Pons (tissue), 1 donor: ENCODE measurements around the gene AR.
"Not testable (repeated sequence)": the region's sequence is repeated elsewhere in the genome, so short reads cannot be mapped to it uniquely, and the experiment has no call there.

Experiments
- DNase-seq: peaks from one replicate; pipeline ENCODE4 v3.0.0-alpha.2; 2016; ENCODE audit warnings: low spot score

Gene AR

GRCh38 chrX:67568769-67569168, 24.9 kb downstream of the AR start:
- no peak for DNase-seq

DNA sequence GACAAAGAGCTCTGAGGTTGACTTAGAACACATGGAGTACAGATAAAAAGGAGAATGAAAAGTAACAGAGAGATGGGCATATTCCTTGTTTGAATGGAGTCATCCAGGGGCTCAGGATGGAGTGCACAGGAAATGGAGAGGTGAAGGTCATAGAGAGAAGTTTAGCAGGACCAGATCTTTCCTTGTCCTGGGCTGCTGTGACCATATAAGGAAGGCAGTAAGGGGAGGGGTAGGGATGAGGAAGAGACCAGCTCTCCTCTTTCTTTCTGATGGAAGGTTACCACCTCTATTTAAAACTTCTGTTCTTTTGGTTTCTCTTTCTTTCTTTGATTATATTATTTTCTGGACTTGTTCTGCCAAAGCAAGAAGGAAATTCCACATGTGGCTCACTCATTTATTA, 27.0 kb downstream of the AR start:
- no peak for DNase-seq

GRCh38 chrX:67574696-67575095, 30.9 kb downstream of the AR start:
- DNase-seq: no peak

- DNase-seq: no peak
Measured at GRCh38 chrX:67582436-67582835, 38.6 kb downstream of the AR start.

DNA sequence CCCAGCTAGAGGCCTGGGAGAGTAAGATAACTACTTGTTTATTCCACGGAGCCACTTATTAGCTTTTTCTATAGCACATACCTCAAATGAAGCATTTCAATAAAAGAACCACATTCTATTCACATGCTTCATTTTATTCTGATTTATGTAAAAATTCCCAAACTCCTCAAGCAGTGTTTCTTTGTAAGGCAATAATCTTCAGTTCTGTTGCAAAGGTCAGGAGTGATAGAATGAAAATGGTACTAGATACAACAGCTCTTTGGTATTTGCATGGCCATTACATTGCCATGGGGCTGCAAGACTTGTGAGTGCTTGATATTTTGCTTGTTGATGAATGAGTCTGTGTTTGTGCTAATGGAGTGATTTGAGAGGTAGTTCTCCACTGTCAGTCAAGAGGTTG, 39.4 kb downstream of the AR start:
- no peak for DNase-seq

DNA sequence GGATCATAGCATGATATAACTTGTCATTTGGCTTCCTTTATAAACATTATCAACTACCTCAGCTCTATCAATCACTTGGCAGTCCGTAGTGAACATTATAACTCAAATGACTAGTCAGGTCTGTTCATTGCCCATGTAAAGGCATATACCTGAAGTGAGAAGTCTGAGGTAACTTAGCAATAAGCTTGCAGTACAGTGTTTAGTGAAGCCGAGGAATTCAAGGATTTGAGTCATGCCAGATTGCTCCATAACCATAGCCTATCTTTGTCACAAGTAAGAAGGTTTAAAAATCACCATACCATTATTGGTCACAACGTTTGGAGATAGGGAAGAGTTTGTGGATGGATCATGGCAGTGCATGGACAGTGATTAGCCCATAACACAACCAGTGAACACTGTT, 41.6 kb downstream of the AR start:
- no peak for DNase-seq

GRCh38 chrX:67587946-67588624, 44.3 kb downstream of the AR start:
- DNase-seq: no peak

DNA sequence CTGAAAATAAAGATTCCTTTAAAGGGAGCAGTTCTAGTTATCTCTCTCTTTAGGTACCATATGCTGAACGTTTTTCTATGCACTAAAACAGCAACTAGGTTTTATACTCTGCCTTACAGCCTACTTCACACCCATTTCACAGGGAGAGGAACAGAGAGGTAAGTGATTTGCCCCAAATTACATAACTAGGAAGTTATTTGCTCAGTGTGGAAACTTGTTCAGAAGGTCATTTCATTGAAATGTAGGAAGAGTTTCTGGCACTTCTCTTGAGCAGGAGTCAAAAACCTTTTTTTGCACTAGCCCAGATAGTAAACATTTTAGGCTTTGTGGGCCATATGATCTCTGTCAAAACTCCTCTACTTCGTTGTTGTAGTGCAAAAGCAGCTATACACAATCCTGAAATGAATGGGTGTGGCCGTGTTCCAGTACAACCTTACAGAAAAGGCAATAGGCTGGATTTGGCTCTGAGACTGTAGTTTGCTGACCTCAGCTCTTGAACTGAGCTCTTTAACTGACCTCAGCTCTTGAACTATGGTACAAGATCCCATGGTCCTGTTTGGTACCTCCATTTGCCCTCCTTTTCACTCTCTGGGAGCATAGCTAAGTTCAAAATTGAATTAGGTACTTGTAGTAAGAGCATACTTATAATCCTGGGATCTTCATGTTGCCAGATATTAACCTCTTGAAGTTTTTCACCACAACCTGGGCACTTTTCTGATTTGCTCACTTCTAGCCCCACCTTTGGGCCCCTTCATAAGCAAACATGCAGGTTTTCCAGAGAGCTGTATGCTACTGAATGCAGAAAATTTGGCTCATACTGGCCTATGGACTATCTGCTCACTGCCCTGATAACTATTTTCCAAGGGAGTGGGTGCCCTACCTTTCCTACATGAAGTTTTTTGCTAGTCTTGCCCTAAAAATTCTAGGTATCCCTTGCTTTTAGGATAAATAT, 53.3 kb downstream of the AR start:
- no peak for DNase-seq

- no peak for DNase-seq
Measured at GRCh38 chrX:67599532-67599931, 55.7 kb downstream of the AR start.

GRCh38 chrX:67601771-67602170, 58.0 kb downstream of the AR start:
- DNase-seq: no peak

GRCh38 chrX:67604979-67605703, 61.3 kb downstream of the AR start:
- DNase-seq: no peak

- no peak for DNase-seq
Measured at GRCh38 chrX:67607466-67607865, 63.6 kb downstream of the AR start.

DNA sequence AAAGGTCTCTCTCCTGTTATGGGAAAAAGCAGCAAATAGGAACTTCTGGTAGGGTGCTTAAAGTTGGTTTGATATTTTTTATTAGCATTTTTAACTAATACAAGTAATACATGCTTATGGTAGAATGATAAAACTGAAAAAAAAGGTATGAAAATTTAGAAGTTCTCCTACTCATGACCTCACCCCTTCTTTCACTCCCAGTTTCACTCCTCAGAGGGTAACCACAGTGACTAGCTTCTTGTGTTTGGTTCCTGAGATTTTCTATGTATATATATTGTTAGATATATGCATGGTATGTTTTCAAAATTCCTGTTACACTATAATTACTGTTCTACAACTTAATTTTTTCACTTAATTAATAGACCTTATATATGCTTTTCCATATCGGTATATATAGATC, 66.5 kb downstream of the AR start:
- no peak for DNase-seq

DNA sequence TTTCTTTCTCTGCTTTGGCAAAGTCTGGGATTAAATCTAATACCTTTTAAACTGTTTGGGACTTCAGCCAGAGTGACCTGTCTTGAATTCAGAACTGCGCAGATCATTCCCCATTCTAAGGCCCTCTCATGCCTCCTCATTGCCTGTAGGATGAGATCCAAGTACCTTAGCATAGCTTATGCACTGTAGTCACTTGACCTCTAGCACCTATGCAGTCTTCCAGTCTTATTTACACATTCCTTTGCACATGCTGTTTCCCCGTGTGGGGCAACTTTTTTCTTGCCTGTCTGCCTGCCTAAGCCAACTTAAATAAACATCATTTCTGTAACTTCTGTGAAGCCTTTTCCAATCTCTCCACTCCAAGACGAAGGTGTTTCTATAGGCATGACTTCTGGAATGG, 68.4 kb downstream of the AR start:
- DNase-seq: no peak

GRCh38 chrX:67613366-67613765, 69.5 kb downstream of the AR start:
- DNase-seq: no peak

- no peak for DNase-seq
Measured at GRCh38 chrX:67613996-67614395, 70.2 kb downstream of the AR start.

DNA sequence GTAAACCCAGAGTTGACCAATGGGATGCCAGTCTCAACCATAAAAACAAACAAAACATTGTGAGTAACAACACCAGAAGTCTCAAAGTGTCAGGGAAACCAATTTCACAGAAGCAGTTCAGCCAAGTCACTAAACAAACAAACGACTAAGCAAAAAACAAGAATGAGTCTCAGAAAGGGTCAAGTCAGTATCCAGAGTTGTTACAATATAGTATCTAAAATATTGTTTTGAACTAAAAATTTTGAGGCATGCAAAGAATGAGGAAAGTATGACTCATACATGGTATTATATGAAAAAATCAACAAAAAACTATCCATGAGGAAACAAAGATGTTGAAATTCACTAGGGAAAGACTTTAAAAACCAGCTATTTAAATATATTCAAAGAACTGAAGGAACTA, 70.6 kb downstream of the AR start:
- DNase-seq: no peak

GRCh38 chrX:67619253-67619652, 75.4 kb downstream of the AR start:
- DNase-seq: no peak

- no peak for DNase-seq
Measured at GRCh38 chrX:67622053-67622585, 78.3 kb downstream of the AR start.

- no peak for DNase-seq
Measured at GRCh38 chrX:67624325-67624724, 80.5 kb downstream of the AR start.

GRCh38 chrX:67635424-67635823, 91.6 kb downstream of the AR start:
- DNase-seq: no peak

DNA sequence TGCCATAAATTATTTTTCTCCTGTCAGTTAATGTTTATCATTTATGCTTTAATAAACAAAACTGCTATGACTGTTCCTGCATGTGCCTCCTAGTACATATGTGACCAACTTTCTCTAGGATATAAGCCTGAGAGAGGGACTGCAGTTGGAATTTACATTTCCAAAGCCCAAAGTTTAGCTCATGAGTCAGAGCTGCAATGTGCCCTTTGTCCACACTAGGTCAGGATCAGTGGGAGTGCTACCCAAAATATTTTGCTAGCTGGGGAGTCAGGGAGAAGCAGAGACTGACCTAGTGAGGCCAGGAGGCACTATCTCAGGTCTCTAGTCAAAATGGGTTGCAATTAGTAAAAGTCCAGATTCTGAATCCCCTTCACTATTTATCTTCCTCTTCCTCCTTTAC, 92.7 kb downstream of the AR start:
- no peak for DNase-seq

DNA sequence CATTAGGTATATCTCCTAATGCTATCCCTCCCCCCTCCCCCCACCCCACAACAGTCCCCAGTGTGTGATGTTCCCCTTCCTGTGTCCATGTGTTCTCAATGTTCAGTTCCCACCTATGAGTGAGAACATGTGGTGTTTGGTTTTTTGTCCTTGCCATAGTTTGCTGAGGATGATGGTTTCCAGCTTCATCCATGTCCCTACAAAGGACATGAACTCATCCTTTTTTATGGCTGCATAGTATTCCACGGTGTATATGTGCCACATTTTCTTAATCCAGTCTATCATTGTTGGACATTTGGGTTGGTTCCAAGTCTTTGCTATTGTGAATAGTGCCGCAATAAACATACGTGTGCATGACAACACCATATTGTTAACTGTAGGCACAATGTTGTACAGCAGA, 93.5 kb downstream of the AR start:
- DNase-seq: not testable (repeated sequence)
